ENCODE measurements around the gene GCNA. TPM values are rescaled to one million over a fixed set of nuclear protein-coding genes. Genes with fewer than 3 reads are reported as not detected.
"Not testable (repeated sequence)": the region's sequence is repeated elsewhere in the genome, so short reads cannot be mapped to it uniquely, and the experiment has no call there.

GCNA gene
- total RNA-seq, 2 donors from 2014 or later, result 0.85 to 0.99 TPM

DNA sequence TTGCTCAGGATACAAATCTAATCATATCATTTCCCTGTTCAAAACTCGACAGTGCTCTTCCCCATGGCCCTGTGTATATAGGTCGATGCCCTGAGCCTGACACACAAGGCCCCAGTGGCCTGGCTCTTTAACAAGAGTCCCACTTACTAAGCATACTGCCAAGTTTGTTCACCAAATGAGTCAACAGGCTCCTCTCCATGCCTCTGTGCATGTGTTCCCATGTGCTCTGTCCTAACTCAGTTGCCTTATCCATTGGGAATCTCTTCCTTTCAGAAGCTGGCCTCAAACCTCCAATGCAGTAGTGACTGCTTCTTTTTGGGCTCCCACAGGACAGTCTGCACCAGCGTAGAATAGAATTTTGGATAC lies 59.0 kb downstream of the GCNA start:
- intact Hi-C loops (cut with DNase I), result no loop called here
- Histone ChIP-seq H3K9ac (ENCODE audit: low read depth in 2 of 2, low read length in 2 of 2) (no peak overlapping the region), H3K9me3 (no peaks in the 10 kb centered on the region), H3K27ac (no peak overlapping the region), H3K4me3 (no peak overlapping the region), H3K27me3 (no peaks in the 10 kb centered on the region), H3K36me3 (no peaks in the 10 kb centered on the region), H3K4me1 (no peaks in the 10 kb centered on the region)
- TF ChIP-seq, protein P1, sequence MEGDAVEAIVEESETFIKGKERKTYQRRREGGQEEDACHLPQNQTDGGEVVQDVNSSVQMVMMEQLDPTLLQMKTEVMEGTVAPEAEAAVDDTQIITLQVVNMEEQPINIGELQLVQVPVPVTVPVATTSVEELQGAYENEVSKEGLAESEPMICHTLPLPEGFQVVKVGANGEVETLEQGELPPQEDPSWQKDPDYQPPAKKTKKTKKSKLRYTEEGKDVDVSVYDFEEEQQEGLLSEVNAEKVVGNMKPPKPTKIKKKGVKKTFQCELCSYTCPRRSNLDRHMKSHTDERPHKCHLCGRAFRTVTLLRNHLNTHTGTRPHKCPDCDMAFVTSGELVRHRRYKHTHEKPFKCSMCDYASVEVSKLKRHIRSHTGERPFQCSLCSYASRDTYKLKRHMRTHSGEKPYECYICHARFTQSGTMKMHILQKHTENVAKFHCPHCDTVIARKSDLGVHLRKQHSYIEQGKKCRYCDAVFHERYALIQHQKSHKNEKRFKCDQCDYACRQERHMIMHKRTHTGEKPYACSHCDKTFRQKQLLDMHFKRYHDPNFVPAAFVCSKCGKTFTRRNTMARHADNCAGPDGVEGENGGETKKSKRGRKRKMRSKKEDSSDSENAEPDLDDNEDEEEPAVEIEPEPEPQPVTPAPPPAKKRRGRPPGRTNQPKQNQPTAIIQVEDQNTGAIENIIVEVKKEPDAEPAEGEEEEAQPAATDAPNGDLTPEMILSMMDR (IDR thresholded peaks at IDR 0.05), result no peak
- DNase-seq, result no peak

DNA sequence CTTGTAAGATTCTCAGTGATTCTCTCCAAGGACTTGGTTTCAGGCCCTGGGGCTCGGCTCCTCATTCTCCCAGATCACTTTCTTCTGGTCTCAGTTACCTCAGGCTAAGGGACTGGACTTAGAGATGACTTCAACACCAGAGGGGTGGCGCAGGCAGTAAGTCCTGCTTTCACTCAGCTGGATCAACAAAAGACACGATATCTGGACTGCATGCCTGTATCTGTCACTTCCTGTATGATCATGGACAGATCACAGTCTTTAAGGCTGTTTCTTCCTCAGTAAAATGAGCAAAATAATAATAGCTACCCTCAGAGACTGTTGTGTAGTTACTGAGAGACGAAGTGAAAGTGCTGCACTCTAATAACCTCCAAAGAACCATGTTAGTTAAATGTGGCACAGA lies 59.6 kb downstream of the GCNA start:
- intact Hi-C loops (cut with DNase I), result no loop called here
- Histone ChIP-seq H3K4me3 (no peak overlapping the region), H3K27me3 (no peaks in the 10 kb centered on the region), H3K4me1 (no peaks in the 10 kb centered on the region), H3K9ac (ENCODE audit: low read depth in 2 of 2, low read length in 2 of 2) (no peak overlapping the region), H3K36me3 (no peaks in the 10 kb centered on the region), H3K9me3 (no peaks in the 10 kb centered on the region), H3K27ac (no peak overlapping the region)
- no peak for DNase-seq
- TF ChIP-seq, protein P1 (IDR thresholded peaks at IDR 0.05), result no peak

DNA sequence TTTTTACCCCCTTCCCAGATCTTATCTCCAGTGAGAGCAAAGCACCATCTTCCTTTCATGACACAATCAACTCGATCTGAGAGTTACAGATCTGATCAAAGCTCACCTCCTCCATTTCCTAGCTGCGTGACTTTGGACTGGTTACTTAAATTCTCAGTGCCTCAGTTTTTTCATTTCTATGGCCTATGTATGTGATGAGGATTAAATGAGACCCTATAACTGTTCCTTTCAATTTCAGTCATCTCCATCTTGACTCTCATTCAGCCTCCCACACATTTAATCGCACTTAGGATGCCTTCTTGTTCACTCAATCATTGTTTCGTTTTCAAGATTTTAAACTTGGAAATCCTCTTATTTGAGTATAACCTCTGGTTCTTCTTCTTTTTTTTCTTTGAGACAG lies 60.2 kb downstream of the GCNA start:
- H3K27ac ChIP-seq, result no peak overlapping the region
- TF ChIP-seq, protein P1 (IDR thresholded peaks at IDR 0.05), result no peak
- H3K4me1 ChIP-seq, result no peaks in the 10 kb centered on the region
- H3K9me3 ChIP-seq, result no peaks in the 10 kb centered on the region
- no peak for DNase-seq
- intact Hi-C loops (cut with DNase I), result no loop called here
- no peaks in the 10 kb centered on the region for H3K27me3 ChIP-seq
- H3K36me3 ChIP-seq, result no peaks in the 10 kb centered on the region
- no peak overlapping the region for H3K9ac ChIP-seq (ENCODE audit: low read depth in 2 of 2, low read length in 2 of 2)
- H3K4me3 ChIP-seq, result no peak overlapping the region

DNA sequence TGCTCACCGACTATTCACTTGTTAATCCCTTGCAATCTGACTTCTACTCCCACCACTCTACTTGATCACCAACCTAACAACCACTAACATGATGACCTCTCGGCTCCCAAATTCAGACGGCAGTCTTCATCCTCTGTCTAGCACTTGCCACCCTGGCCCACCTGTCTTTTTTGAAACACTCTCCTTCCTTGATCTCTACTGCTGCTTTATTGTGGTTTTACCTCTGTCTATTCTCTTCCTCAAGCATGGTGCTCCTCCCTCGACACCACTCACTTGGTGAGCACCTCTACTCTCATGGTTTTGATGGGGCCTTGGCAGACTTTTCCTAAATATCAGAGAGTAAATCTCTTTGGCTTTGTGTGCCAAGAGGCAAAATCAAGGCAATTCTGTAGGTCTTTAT lies 61.8 kb downstream of the GCNA start:
- H3K4me1 ChIP-seq, result no peaks in the 10 kb centered on the region
- intact Hi-C loops (cut with DNase I), result no loop called here
- TF ChIP-seq, protein P1 (IDR thresholded peaks at IDR 0.05), result no peak
- no peak overlapping the region for H3K9ac ChIP-seq (ENCODE audit: low read depth in 2 of 2, low read length in 2 of 2)
- no peaks in the 10 kb centered on the region for H3K9me3 ChIP-seq
- H3K36me3 ChIP-seq, result no peaks in the 10 kb centered on the region
- no peaks in the 10 kb centered on the region for H3K27me3 ChIP-seq
- DNase-seq, result no peak
- H3K4me3 ChIP-seq, result no peak overlapping the region
- no peak overlapping the region for H3K27ac ChIP-seq

DNA sequence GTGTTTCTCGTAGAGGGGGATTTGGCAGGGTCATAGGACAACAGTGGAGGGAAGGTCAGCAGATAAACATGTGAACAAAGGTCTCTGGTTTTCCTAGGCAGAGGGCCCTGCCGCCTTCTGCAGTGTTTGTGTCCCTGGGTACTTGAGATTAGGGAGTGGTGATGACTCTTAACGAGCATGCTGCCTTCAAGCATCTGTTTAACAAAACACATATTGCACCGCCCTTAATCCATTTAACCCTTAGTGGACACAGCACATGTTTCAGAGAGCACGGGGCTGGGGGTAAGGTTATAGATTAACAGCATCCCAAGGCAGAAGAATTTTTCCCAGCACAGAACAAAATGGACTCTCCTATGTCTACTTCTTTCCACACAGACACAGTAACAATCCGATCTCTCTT lies 66.2 kb downstream of the GCNA start:
- H3K4me3 ChIP-seq; H3K9me3 ChIP-seq; H3K36me3 ChIP-seq; H3K27ac ChIP-seq; H3K9ac ChIP-seq (ENCODE audit: low read depth in 2 of 2, low read length in 2 of 2); H3K27me3 ChIP-seq; H3K4me1 ChIP-seq; DNase-seq; intact Hi-C loops (cut with DNase I): not testable (repeated sequence)

DNA sequence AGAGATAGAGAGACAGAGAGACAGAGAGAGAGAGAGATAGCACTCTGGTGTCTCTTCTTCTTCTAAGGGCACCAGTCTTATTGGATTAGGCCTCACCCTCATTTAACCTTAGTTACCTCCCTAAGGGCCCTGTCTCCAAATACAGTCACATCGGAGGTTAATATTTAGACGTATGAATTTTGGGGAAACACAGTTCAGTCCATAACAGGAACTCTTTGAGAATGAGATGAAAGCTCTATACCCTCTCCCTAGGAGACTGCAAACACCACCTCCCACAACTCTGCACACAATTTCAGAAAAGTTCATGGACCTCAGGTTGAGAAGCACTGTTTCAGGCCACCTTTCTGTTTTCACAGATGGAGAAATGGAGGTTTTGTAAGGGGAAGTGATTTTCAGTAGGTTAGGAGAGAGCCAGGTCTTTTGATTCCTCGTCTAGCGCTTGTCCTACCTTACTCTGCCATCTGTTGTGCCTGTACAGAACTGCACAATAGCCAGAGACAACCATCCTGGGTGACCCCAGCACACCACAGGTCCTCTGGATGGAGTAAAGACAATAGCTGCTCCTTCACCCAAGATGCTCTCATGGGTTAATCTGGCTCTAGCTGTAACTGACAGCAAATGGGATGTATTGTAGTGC lies 72.2 kb downstream of the GCNA start:
- DNase-seq, result peak; percentile 41
- H3K27ac ChIP-seq, result no peak overlapping the region
- H3K9ac ChIP-seq (ENCODE audit: low read depth in 2 of 2, low read length in 2 of 2), result no peak overlapping the region
- H3K27me3 ChIP-seq, result no peaks in the 10 kb centered on the region
- H3K36me3 ChIP-seq, result no peaks in the 10 kb centered on the region
- intact Hi-C loops (cut with DNase I), result loop anchor here (5.0 kb wide), 2 partner anchors 33 to 218 kb away; partner anchors contain the start of gene CXCR3
- H3K9me3 ChIP-seq, result no peaks in the 10 kb centered on the region
- H3K4me1 ChIP-seq, result no peaks in the 10 kb centered on the region
- TF ChIP-seq, protein P1 (IDR thresholded peaks at IDR 0.05), result no peak
- H3K4me3 ChIP-seq, result no peak overlapping the region

Data from colonic mucosa (tissue), 4 donors.